ENCODE data around the gene FSTL4.
A peak's percentile ranks its signal among the peaks of the same experiment; 100 is the strongest.
"Not testable (repeated sequence)": the region's sequence is repeated elsewhere in the genome, so short reads cannot be mapped to it uniquely, and the experiment has no call there.

The FSTL4 gene

GRCh38 chr5:133234273-133234672 lies 378.1 kb downstream of the FSTL4 start:
- DNase-seq, result no peak

- DNase-seq, result no peak
Measured at GRCh38 chr5:133233616-133234015, 378.7 kb downstream of the FSTL4 start.

GRCh38 chr5:133232911-133233310 lies 379.4 kb downstream of the FSTL4 start:
- no peak for DNase-seq

GRCh38 chr5:133232435-133232834 lies 379.9 kb downstream of the FSTL4 start:
- DNase-seq, result no peak

- no peak for DNase-seq
Measured at GRCh38 chr5:133232011-133232410, 380.3 kb downstream of the FSTL4 start.

- DNase-seq, result no peak
Measured at GRCh38 chr5:133230823-133231578, 381.3 kb downstream of the FSTL4 start.

GRCh38 chr5:133229931-133230664 lies 382.2 kb downstream of the FSTL4 start:
- peak; percentile 15 for DNase-seq

GRCh38 chr5:133228316-133228715 lies 384.0 kb downstream of the FSTL4 start:
- DNase-seq, result no peak

- DNase-seq, result no peak
Measured at GRCh38 chr5:133227897-133228296, 384.4 kb downstream of the FSTL4 start.

- no peak for DNase-seq
Measured at GRCh38 chr5:133227082-133227481, 385.3 kb downstream of the FSTL4 start.

- no peak for DNase-seq
Measured at GRCh38 chr5:133226186-133226585, 386.2 kb downstream of the FSTL4 start.

GRCh38 chr5:133225671-133226152 lies 386.6 kb downstream of the FSTL4 start:
- no peak for DNase-seq

- no peak for DNase-seq
Measured at GRCh38 chr5:133222979-133223378, 389.4 kb downstream of the FSTL4 start.

GRCh38 chr5:133222521-133222920 lies 389.8 kb downstream of the FSTL4 start:
- no peak for DNase-seq

GRCh38 chr5:133222040-133222439 lies 390.3 kb downstream of the FSTL4 start:
- DNase-seq, result no peak

- no peak for DNase-seq
Measured at GRCh38 chr5:133220851-133221674, 391.3 kb downstream of the FSTL4 start.

GRCh38 chr5:133219296-133219695 lies 393.0 kb downstream of the FSTL4 start:
- DNase-seq, result no peak

- DNase-seq, result not testable (repeated sequence)
Measured at GRCh38 chr5:133216138-133216537, 396.2 kb downstream of the FSTL4 start.

- no peak for DNase-seq
Measured at GRCh38 chr5:133214153-133214820, 398.1 kb downstream of the FSTL4 start.

- no peak for DNase-seq
Measured at GRCh38 chr5:133205649-133206048, 406.7 kb downstream of the FSTL4 start.

- DNase-seq, result no peak
Measured at GRCh38 chr5:133205204-133205603, 407.1 kb downstream of the FSTL4 start.

Data from activated CD4-positive, alpha-beta T cell treated with anti-CD3 and anti-CD28 coated beads, Interleukin-2, Interleukin-6, amounts not matched to agents 100 ng/mL and 50 ng/mL, durations not matched to agents 16 hours and 8 hours (primary cell).